Uterus (tissue), 4 donors: ENCODE results near the gene PUM1. TPM values are rescaled to one million over a fixed set of nuclear protein-coding genes. Genes with fewer than 3 reads are reported as not detected.

Experiments
- DNase-seq, 2 donors: peaks; one replicate each; pipeline ENCODE4 v3.0.0-alpha.2; 2019 to 2020
- H3K27ac ChIP-seq, 2 donors: fragments of 200-600 bp; sonication (generic); 1 replicate in 1 of 2; 2 replicates in 1 of 2; pipeline ENCODE4 v1.5.1; 2016 to 2018
- H3K27me3 ChIP-seq, 2 donors: fragments of 200-600 bp; sonication (generic); one replicate each; pipeline ENCODE4 v1.5.1; 2018 to 2019; ENCODE audit warnings: control low read depth in 1 of 2
- H3K36me3 ChIP-seq, 2 donors: fragments of 200-600 bp; sonication (generic); one replicate each; pipeline ENCODE4 v1.5.1; 2019; ENCODE audit warnings: control low read depth in 1 of 2
- H3K4me1 ChIP-seq, 2 donors: fragments of 200-600 bp; sonication (generic); one replicate each; pipeline ENCODE4 v1.5.1; 2018 to 2019; ENCODE audit warnings: control low read depth in 1 of 2
- H3K4me3 ChIP-seq, 2 donors: fragments of 200-600 bp; sonication (generic); 1 replicate in 1 of 2; 2 replicates in 1 of 2; pipeline ENCODE4 v1.5.1; 2018 to 2019; ENCODE audit warnings: mild to moderate bottlenecking in 1 of 2
- H3K9me3 ChIP-seq, 2 donors: fragments of 200-600 bp; sonication (generic); one replicate each; pipeline ENCODE4 v1.5.1; 2019; ENCODE audit warnings: control low read depth in 1 of 2
- POLR2A ChIP-seq, 2 donors: fragments of 450-650 bp; IDR thresholded peaks; one replicate each; pipeline ENCODE4 v1.6.1; 2016; ENCODE audit warnings: antibody characterized with exemption in 2 of 2, mild to moderate bottlenecking in 1 of 2, moderate library complexity in 1 of 2
- intact Hi-C: fragments of 100-400 bp; cut with DNase I; formaldehyde crosslinking; loops from one replicate; pipeline ENCODE4 v1.15.1; 2023; ENCODE audit warnings: low total_unique reads
- total RNA-seq, 4 donors: library from RNA; depleted of rRNA in 3 of 4; stranded (reverse); fragments of >200 nt in 3 of 4; gene quantifications; one replicate each; pipeline versions ENCODE4 v1.1.0 to v1.2.4, GENCODE V29; 2014 to 2023
- TF ChIP-seq, protein P1 (sequence below), 4 experiments: fragments of 200-600 bp in 2 of 4; fragments of 450-650 bp in 2 of 4; sonication (generic) in 2 of 4; IDR thresholded peaks; one replicate each; pipeline ENCODE4 v1.5.1; 2016 to 2019; ENCODE audit warnings: antibody characterized with exemption in 4 of 4, mild to moderate bottlenecking in 2 of 4, moderate library complexity in 1 of 4
- donor health status: DM: yes; HTN: yes; CAD: no.

Gene PUM1
- total RNA-seq, 4 donors from 2014 or later: 42.9 to 152 (median 113) TPM

DNA sequence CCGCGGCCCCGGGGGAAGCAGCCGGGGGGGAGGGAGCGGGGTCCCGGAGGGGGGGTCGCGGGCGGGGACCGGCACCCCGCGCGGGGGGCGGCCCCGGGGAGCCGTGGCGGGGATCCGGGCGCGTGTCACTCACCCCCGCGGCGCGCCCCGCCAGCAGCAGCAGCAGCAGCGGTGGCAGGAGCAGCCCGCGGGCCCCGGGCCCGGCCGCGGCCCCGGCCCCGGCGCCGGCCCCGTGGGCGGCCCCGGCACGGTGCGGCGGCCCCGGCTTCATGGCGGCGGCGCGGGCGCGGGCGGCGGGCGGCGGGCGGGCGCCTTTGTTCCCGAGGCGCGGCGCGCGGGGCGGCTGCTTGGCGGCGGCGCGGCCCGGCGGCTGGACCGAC is 157.2 kb downstream of the PUM1 start:
- H3K4me3 ChIP-seq: peak overlapping the region; percentile 50 to 65
- TF ChIP-seq, protein P1, sequence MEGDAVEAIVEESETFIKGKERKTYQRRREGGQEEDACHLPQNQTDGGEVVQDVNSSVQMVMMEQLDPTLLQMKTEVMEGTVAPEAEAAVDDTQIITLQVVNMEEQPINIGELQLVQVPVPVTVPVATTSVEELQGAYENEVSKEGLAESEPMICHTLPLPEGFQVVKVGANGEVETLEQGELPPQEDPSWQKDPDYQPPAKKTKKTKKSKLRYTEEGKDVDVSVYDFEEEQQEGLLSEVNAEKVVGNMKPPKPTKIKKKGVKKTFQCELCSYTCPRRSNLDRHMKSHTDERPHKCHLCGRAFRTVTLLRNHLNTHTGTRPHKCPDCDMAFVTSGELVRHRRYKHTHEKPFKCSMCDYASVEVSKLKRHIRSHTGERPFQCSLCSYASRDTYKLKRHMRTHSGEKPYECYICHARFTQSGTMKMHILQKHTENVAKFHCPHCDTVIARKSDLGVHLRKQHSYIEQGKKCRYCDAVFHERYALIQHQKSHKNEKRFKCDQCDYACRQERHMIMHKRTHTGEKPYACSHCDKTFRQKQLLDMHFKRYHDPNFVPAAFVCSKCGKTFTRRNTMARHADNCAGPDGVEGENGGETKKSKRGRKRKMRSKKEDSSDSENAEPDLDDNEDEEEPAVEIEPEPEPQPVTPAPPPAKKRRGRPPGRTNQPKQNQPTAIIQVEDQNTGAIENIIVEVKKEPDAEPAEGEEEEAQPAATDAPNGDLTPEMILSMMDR (IDR thresholded peaks at IDR 0.05): no peak
- no peak for TF ChIP-seq POLR2A (IDR thresholded peaks at IDR 0.05)
- intact Hi-C loops: no loop called here
- no peak for DNase-seq
- peaks cover 0 to 5% of the 10 kb centered on the region in 2 donors for H3K4me1 ChIP-seq
- H3K27ac ChIP-seq: peak overlapping the region; percentile 72 to 75
- no peaks in the 10 kb centered on the region for H3K36me3 ChIP-seq
- H3K9me3 ChIP-seq: no peaks in the 10 kb centered on the region
- H3K27me3 ChIP-seq: no peaks in the 10 kb centered on the region

DNA sequence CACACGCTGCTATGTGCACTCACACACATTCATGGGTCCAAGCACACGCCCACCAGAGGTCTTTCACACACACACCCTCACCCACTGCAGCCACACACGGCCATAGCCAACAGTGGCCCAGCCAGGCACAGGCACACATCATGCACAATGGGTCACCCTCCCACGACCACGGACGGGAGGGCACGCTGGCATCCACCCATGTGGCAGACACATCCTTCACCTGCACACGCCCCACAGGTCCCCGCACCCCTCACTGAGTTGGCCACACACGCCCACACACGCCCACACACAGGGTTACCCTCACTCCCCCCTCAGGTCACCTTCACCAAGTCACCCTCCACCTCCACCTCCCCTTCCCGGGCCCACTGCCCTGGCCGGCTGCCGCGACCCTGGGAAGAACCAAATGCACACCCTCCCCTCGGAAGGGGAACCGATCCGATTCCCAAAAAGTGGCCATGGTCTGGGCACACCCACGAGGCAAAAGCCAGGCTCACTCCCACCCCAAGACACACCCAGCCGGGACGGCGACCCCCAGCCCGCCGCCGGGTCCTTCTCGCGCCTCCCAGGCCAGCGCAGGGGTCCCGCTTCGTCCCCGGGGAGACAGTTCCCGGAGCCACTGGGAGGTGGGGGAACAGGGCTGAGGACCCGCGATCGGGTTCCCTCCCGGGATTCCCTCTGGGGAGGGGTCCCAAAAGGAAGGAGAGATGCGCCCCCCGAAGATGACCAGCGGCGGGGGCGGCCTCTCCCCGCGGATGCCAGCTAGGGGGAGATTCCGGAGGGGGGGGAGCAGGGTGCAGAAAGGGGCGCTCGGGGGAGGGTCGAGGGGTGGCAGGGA is 157.8 kb downstream of the PUM1 start:
- TF ChIP-seq POLR2A (IDR thresholded peaks at IDR 0.05): no peak
- Histone ChIP-seq H3K36me3 (no peaks in the 10 kb centered on the region), H3K4me3 (peak overlapping the region; percentile 50 to 65), H3K4me1 (peaks cover 0 to 7% of the 10 kb centered on the region in 2 donors), H3K9me3 (no peaks in the 10 kb centered on the region), H3K27ac (peak overlapping the region; percentile 72 to 75), H3K27me3 (no peaks in the 10 kb centered on the region)
- peak in 1 of 2 donors; percentile 36 for DNase-seq
- intact Hi-C loops: no loop called here

DNA sequence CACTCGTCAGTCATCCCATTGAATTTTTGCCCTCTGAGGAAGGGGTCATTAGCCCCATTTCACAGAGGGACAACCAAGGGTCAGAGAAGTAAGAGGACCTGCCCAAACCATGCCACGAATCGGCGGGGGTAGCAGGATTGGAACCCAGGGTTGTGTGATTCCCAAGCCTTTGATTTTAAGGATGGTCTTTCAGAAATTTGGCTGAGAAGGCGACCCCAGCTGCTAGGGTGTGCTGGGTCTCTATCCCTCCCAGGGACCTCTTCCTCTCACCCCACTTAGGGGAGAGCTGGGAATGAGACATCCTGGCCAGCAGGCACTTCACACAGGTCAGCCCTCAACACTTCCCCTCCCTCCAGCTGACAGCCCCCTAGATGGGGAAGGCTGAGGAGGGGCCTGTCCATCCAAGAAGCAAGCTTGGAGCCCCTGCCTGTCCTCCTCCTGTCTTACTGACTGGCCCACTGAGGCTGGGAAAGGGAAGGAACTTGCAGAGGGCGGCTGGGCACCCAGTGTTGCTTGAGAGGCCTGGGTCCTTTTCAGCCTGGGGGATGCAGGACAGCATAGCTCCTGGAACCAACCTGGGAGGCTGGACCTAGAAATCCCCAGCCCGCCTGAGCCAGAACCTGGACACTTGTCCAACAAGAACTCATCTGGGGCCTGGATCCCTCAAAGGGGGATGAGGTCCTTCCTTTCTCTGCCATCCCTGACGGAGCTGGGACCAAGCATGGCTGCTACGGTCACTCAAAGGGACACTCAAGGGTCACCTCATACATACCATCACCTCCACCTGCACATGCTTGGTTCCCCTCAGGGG is 158.7 kb downstream of the PUM1 start:
- Histone ChIP-seq H3K9me3 (no peaks in the 10 kb centered on the region), H3K4me3 (peak overlapping the region in 1 of 2 donors; percentile 65), H3K36me3 (no peaks in the 10 kb centered on the region), H3K27ac (peak overlapping the region; percentile 72 to 75), H3K4me1 (peaks cover 0 to 15% of the 10 kb centered on the region in 2 donors), H3K27me3 (no peaks in the 10 kb centered on the region)
- peak in 1 of 2 donors; percentile 15 for DNase-seq
- intact Hi-C loops: no loop called here
- TF ChIP-seq, protein P1 (IDR thresholded peaks at IDR 0.05): no peak
- TF ChIP-seq POLR2A (IDR thresholded peaks at IDR 0.05): no peak

DNA sequence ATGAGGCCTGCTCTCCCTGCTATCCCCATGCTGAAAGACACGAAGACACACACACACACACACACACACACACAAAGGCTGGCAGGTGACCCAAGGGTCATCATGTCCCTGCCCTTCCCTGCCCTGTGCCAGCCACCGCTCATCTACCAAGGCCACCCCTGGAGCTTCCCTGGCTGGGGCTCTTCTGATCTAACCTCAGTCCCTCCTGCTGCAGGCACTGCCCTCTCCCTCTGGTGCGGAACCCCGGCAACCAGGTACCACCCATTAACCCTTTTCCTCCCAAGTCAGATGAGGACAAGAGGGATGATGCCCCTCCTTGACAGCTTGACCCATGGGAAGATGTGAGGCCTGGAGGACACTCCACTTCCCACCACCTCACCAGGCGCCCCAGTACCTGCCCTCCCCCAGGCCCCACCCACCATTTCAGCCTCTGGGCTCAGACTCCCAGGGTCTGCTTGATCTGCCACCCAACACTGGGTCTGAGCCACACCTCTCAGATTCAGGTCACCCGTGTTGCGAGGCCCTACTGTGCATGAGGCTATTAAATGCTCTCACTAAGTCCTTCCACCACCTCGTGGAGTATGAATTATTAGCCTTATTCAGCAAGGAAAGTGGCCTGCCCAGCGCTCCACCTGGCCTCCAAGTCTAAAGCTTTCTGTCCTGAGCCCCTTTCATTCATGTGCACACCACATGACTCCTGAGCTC is 159.4 kb downstream of the PUM1 start:
- peak overlapping the region; percentile 18 to 75 for H3K27ac ChIP-seq
- H3K4me3 ChIP-seq: no peak overlapping the region
- DNase-seq: no peak
- no peaks in the 10 kb centered on the region for H3K9me3 ChIP-seq
- H3K27me3 ChIP-seq: no peaks in the 10 kb centered on the region
- intact Hi-C loops: no loop called here
- TF ChIP-seq, protein P1 (IDR thresholded peaks at IDR 0.05): no peak
- no peak for TF ChIP-seq POLR2A (IDR thresholded peaks at IDR 0.05)
- peaks cover 0 to 17% of the 10 kb centered on the region in 2 donors for H3K4me1 ChIP-seq
- H3K36me3 ChIP-seq: no peaks in the 10 kb centered on the region

DNA sequence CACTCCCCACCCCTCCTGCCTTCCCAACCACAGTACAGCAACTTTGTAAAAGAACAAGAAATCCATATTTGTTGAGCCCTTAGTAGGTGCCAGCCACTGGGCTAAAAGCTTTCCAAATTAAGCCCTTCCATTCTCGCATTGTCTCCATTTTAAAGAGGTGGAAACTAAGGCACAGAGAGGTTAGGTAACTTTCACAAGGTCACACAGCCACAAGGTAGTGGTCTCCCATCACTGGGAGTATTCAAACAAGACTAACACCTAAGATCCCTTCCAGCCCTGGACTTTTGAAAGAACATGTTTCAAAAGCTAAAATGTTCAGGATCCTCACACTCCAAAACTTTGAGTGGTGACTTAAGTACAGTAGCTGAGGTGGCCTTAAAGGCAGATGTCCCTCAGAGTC is 160.1 kb downstream of the PUM1 start:
- Histone ChIP-seq H3K9me3 (no peaks in the 10 kb centered on the region), H3K4me3 (no peak overlapping the region), H3K36me3 (no peaks in the 10 kb centered on the region), H3K4me1 (peaks cover 0 to 17% of the 10 kb centered on the region in 2 donors), H3K27ac (peak overlapping the region; percentile 9 to 11), H3K27me3 (no peaks in the 10 kb centered on the region)
- intact Hi-C loops: no loop called here
- TF ChIP-seq POLR2A (IDR thresholded peaks at IDR 0.05): no peak
- TF ChIP-seq, protein P1 (IDR thresholded peaks at IDR 0.05): no peak
- no peak for DNase-seq
